GM18511 (cell line): ENCODE measurements around the gene SV2B.
A peak's percentile ranks its signal among the peaks of the same experiment; 100 is the strongest.
"Not testable (repeated sequence)": the region's sequence is repeated elsewhere in the genome, so short reads cannot be mapped to it uniquely, and the experiment has no call there.

Source experiments
- ATAC-seq: cut with Tn5 transposase; IDR thresholded peaks from one replicate; pipeline ENCODE4 v1.9.1; 2021; ENCODE audit warnings: mild to moderate bottlenecking, moderate library complexity; ENCODE audit not compliant: unreplicated experiment

SV2B gene

GRCh38 chr15:91099995-91100813 lies at the start of gene SV2B:
Gene SV2B, plus strand, starts transcription at chr15:91100257. Its CDS starts 126,007 bp downstream, at chr15:91226264.
- ATAC-seq, result peak; percentile 79

GRCh38 chr15:91051248-91051647 lies 48.8 kb upstream of the SV2B start:
- ATAC-seq, result no peak

GRCh38 chr15:91054816-91055215 lies 45.2 kb upstream of the SV2B start:
- no peak for ATAC-seq

- peak; percentile 68 for ATAC-seq
These were observed 44.3 kb upstream of the SV2B start for GRCh38 chr15:91055548-91056331.

GRCh38 chr15:91061230-91061629 lies 38.8 kb upstream of the SV2B start:
- no peak for ATAC-seq

GRCh38 chr15:91061997-91062396 lies 38.1 kb upstream of the SV2B start:
- no peak for ATAC-seq

GRCh38 chr15:91065505-91065904 lies 34.6 kb upstream of the SV2B start:
- no peak for ATAC-seq

GRCh38 chr15:91067036-91067435 lies 33.0 kb upstream of the SV2B start:
- no peak for ATAC-seq

- no peak for ATAC-seq
These were observed 31.6 kb upstream of the SV2B start for GRCh38 chr15:91068436-91068835.

GRCh38 chr15:91068966-91069365 lies 31.1 kb upstream of the SV2B start:
- no peak for ATAC-seq

GRCh38 chr15:91070872-91071271 lies 29.2 kb upstream of the SV2B start:
- ATAC-seq, result no peak

- ATAC-seq, result no peak
These were observed 27.9 kb upstream of the SV2B start for GRCh38 chr15:91072161-91072560.

GRCh38 chr15:91073077-91073476 lies 27.0 kb upstream of the SV2B start:
- ATAC-seq, result no peak

GRCh38 chr15:91073768-91074167 lies 26.3 kb upstream of the SV2B start:
- ATAC-seq, result no peak

- no peak for ATAC-seq
These were observed 24.3 kb upstream of the SV2B start for GRCh38 chr15:91075739-91076138.

GRCh38 chr15:91077029-91077428 lies 23.0 kb upstream of the SV2B start:
- ATAC-seq, result no peak

- ATAC-seq, result not testable (repeated sequence)
These were observed 6.2 kb upstream of the SV2B start for GRCh38 chr15:91093866-91094265.

GRCh38 chr15:91098451-91098850 lies 1.6 kb upstream of the SV2B start:
- no peak for ATAC-seq

- ATAC-seq, result peak; percentile 38
These were observed 452 bp upstream of the SV2B start for GRCh38 chr15:91099616-91099994.

- ATAC-seq, result peak; percentile 8
These were observed 954 bp downstream of the SV2B start for GRCh38 chr15:91100814-91101607.

- no peak for ATAC-seq
These were observed 1.5 kb downstream of the SV2B start for GRCh38 chr15:91101608-91101920.
